GM15510 (cell line): Measurements from ENCODE around the gene STXBP1.
A peak's percentile ranks its signal among the peaks of the same experiment; 100 is the strongest.

Experiments
- POLR2A ChIP-seq: IDR thresholded peaks from 3 replicates; pipeline ENCODE4 v1.6.1; 2011; ENCODE audit warnings: borderline replicate concordance; ENCODE audit not compliant: insufficient read length; ENCODE audit errors: extremely low read depth

The STXBP1 gene

DNA sequence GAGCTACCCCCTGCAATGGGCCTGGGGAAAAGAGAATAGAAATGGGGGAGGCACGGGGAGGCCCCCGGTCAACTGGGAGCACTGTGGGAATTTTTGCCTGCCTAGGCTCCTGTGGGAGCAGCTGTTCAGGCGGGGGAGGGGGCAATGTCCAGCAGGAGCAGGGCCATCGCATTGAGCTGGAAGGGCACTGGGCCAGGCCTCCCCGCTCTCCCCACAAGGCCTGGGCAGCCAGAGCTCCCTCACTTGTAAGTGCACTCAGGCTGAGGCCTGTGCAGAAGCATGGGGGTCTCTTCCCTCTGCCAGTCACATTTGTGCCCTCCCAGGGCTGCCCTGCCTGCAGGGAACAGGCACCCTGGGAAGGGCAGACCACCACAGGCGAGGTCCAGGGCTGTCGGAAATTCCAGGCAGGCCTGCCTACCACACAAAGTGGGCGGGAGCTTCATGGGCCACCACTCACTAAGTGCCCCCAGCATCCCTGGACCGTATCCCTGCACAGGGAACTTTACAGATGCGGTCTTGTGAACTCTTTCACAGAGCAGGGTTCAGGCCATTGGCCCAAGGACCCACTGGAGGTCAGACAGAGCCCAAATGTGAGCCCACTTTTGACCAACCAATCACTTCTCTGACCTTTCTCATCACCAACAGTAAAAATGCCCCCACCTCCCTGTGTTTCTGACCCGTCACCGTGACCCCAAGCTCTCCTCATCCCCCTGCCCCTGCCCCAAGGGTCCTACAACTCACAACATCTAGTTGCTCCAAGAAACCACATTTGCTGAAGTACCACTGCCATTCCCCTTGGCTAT, 93.7 kb downstream of the STXBP1 start:
- no peak for TF ChIP-seq POLR2A

- no peak for TF ChIP-seq POLR2A
These were observed 94.8 kb downstream of the STXBP1 start, which contains the start of gene CFAP157 for GRCh38 chr9:127706836-127707241. Gene CFAP157, plus strand, starts transcription at chr9:127706988. Its CDS starts 44 bp downstream, at chr9:127707032.

GRCh38 chr9:127707766-127708165, 95.7 kb downstream of the STXBP1 start:
- no peak for TF ChIP-seq POLR2A

GRCh38 chr9:127708952-127709587, 97.0 kb downstream of the STXBP1 start:
- no peak for TF ChIP-seq POLR2A

GRCh38 chr9:127710204-127710783, 98.2 kb downstream of the STXBP1 start:
- TF ChIP-seq POLR2A = no peak

- TF ChIP-seq POLR2A = no peak
These were observed 99.2 kb downstream of the STXBP1 start for GRCh38 chr9:127711226-127711701.

DNA sequence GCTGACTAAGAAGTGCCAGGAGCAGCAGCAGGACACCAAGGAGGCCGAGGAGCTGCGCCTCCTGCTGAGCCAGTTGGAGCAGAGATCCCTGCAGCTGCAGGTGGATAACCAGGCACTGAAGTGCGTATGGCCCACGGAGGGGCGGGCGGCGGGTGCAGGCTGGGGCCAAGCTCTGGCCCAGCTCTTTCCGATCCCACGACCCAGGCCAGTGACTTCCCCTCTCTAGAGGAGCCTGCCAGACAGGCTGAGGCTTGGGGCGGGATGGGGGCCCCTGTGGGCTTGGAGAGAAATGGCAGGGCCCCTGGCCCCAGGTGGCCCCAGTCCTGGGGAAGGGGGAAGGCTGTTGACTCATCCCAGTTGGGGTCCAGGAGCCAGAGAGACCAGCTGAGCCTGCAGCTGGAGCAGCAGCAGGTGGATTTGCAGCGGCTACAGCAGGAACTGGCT, 99.8 kb downstream of the STXBP1 start:
- no peak for TF ChIP-seq POLR2A

DNA sequence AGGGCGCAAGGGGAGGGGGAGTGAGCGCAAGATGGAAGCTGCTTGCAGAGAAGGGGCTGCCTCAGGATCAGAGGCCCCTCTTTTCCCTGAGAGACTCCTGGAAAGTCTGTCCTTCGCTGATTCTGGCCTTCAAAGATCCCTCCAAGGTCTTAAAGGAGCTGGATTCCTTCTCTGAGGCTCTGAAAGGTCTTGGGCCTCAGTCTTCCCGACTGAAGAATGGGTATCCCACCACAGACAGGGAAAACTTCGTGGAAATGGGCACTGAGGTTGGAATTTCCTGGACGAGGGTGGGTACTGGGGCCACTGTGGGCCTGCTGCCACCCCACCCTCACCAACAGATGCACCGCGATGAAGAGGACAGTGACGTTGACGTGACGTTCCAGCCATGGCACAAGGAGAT, 100.3 kb downstream of the STXBP1 start:
- TF ChIP-seq POLR2A = no peak

DNA sequence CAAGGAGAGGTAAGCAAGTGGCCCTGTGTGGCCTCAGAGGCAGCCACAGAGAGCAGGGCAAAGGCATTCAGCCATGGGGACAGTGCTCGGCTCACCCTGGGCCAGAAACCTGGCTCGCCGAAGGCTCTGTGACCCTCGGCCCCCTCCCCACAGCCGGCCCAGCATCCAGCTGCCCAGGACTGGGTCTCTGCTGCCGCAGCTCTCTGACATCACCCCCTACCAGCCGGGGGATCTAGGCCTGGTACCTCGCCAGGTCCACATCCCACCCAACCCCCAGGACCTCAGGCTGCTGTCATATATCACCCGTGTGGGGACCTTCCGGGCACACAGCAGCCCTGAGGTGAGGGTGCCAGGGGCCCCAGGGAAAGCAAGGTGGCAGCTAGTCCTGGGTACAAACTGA, 100.8 kb downstream of the STXBP1 start:
- TF ChIP-seq POLR2A = no peak

- no peak for TF ChIP-seq POLR2A
These were observed 102.1 kb downstream of the STXBP1 start for GRCh38 chr9:127714020-127714750.

DNA sequence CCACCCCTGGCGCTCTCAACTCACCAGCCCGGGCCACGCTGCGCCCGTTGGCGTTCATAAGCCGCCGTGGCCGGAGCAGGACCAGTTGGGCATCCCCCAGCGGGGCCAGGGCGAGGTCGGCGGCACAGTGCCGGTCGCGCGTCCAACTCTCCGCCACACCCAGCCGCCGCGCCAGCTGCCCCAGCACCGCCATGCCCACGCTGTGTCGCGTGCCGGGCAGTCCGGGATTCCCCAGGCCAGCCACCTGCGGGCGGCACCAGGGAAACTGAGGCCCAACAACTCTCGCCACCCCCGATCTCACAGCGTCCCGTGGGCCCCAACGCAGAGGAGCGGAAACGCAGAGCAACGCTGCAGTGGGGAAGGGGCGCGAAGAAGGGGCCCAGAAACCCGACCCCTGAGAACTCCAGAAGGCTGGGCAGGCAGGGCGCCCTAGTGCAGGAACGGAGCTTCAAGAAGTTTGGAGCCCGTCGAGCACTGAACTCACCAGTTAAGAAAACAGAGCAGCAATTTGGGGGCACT, 102.9 kb downstream of the STXBP1 start:
- TF ChIP-seq POLR2A = no peak

- peak; percentile 51 for TF ChIP-seq POLR2A
These were observed 103.6 kb downstream of the STXBP1 start, which contains the start of the genes PTRH1 and TTC16 for GRCh38 chr9:127715470-127716337. Gene PTRH1, minus strand, starts transcription at chr9:127715663. Its CDS starts 24 bp downstream, at chr9:127715639. Gene TTC16, plus strand, starts transcription at chr9:127716079. Its CDS starts 67 bp downstream, at chr9:127716146.

DNA sequence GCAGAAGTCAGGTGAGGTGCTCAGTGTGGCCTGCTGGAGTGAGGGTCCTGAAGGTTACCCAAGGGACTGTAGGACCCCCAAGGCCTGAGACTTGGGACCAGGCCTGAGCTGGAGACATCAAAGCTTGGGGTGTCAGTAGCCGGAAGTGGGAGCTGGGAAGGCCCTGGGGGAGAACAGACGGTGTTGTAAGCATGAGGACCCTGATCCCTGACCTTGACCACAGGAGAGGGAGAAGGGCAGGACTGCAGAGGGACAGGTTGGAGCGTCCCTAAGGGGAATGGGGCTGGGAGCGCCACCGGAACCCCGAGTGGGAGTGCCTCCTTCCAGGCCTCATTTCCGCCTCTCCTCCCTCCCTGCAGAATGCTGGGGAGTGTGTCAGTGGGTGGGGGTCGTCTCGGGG, 104.3 kb downstream of the STXBP1 start:
- no peak for TF ChIP-seq POLR2A

- TF ChIP-seq POLR2A = no peak
These were observed 105.7 kb downstream of the STXBP1 start for GRCh38 chr9:127717766-127718165.
